GM19238 (cell line): Measurements from ENCODE around the gene MMP11.

Experiments used
- DNase-seq: peaks from one replicate; pipeline ENCODE4 v3.0.0; 2011; ENCODE audit warnings: low spot score; ENCODE audit not compliant: insufficient read length

The MMP11 gene

DNA sequence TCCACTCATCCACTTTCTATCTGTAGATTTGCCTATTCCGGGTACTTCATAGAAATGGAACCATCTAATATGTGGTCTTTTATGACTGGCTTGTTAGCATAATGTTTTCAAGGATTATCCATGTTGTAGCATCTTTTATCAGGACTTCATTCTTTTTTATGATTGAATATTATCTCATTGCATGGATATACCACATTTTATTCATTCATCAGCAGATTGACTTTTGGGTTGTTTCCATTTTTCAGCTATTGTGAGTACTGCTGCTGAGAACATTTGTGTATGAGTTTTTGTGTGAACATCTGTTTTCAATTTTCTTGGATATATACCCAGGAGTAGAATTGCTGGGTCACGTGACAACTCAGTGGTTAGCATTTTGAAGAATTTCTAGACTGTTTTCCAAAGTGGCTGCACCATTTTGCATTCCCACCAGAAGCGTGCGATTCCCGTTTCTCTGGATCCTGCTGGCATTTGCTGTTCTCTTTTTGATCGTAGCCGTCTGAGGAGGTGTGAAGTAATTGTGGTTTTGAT, 57.3 kb downstream of the MMP11 start:
- DNase-seq: no peak

DNA sequence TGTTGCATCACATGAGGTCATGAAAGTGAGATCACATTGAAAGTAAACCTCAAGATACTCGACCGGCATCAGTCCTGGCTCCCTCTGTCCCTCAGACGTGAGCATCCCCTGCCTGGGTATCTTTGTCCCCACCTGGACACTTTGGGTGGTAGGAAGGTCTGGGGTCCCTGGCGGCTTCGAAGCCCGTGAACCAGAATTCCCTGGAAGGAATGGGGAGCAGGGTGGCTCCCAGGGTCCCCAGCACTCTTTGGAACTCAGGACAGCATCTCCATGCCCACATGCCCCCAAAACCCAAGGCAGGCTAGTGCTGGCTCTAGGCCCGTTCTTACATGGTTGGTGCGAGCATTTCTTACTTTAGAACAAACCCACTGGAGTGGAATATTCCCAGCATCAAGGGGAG, 58.6 kb downstream of the MMP11 start:
- no peak for DNase-seq

DNA sequence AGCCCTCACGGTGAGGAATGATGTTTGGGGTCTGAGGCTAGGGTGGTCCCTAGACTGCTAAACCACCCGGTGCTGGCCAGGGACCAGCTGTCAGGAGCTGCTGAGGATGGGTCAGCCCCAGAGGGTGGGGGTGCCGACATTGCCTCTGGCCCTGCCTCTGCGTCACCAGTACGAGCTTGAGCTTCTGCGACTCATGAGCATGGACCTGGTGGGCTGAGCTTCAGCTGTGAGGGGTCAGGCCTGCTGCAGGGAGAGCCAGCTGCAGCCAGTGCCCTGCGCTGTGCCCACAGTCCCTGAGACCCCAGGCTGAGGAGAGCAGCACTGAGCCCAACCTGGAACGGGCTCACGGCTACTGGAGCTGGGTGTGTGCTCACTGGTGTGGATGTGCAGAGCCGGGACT, 59.1 kb downstream of the MMP11 start:
- DNase-seq: no peak

DNA sequence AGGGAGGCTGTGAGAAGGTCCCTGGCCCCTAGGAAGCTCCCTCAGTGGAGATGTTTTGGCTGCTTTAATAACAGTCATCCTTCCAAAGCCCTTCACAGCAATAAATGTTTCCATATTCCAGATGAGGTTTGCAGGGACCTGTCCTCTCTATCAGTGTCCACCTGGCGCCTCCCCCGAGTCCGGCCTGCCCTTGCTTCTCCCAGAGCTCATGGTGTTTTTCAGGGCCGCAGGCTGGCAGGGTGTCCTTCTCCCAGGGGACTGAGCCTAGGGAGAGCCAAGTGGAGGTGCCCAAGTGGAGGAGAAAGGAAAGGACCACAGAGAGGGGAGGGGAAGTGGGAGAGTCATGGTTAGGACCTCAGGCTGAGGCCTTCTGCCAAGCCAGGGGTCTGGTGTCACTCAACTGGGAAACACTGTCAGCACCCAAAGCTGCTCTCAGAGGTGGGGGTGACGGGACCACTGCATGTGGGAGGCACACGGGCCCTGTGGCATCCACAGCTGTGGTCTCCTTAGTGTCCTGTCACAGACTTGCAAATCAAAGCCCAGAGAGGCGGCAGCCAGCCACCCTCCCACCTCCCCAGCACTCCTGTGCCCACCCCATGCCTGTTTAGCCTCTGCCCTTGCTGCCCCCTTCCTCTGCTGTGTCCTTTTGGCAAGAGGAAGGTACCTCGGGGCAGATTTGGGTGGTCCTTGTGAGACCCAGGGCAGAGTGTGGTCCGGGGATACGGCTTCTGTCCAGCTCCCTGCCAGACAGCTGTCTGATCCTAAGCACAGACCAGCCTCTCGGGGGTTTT, 59.8 kb downstream of the MMP11 start:
- no peak for DNase-seq

DNA sequence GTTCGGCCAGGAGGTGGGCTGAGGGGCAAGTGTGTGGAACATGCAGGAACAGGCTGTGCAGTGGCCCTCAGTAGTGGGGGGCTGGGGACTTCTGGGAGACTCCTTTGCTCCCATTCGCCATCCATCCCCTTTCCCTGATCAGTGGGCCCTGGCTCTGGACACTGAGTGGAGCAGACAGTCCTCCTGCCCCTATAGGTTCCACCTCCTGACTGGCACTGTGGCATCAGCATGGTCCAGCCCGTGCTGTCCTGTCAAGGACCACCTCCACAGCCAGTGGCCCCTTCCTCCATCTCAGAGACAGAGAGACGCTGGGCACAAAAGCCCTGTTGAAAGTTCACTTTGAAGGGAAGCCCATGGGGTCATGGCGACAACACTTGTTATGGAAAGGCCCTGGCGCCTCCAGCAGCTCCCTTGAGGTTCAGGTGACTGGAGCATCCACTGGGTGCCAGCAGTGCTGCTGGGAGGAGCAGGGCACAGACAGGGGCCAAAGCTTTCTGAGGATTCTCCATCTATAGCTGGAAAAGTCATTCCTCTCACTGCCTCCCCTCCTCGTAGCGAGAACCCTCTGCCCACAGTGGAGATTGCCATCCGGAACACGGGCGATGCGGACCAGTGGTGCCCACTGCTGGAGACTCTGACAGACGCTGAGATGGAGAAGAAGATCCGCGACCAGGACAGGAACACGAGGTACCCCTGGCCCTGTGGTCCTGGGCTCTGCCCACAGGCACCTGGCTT, 60.5 kb downstream of the MMP11 start:
- no peak for DNase-seq
